ENCODE measurements around the gene LIX1L. TPM values are rescaled to one million over a fixed set of nuclear protein-coding genes. Genes with fewer than 3 reads are reported as not detected.

Gene LIX1L
- total RNA-seq, result 11.4 TPM

DNA sequence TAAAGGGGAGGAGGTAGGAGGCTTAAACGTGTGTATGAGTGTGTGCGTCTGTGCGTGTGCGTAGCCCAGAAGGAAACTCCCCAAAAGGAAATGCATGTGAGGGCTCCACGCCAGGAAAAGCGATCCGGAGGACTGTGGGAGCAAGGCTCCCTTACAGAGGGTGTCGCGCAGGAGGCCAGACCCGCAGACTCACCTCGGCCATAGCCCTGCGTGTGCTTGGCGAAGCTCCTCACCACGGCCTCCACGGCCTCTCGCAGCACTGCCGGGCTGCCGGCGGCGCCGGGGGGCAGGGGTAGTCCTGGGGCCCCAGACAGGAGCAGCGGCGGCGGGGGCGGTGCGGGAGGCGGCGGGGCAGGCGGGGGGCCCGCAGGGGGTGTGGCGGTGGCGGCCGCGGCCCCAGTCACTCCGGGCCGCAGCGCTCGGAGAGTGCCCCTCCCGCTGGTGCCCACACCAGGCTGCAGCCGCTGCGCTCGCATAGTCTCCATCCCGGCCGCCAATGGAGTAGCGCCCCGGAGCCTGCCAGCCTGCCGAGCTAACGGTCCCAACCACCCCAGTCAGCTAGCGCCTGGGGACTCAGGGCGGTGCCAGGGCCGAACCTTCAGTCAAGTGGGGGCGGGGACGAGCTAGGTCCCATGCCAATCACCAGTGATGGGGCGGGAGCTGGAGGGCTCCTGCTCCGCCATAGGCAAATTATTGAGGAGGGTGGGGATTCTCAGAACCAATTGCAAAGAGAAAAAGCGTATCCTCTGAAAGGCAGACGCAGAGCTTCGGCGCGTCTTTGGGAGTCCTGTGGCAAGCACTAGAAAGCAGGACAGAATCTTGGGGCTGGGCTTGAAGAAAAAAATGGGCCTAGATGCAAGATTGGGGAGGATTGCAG lies at the start of gene LIX1L:
Gene LIX1L, minus strand, starts transcription at position 575 of the 877 bp plus-strand sequence. Its CDS starts 90 bp downstream, at position 485.
- DNase-seq (ENCODE audit: low spot score) (peak; percentile 98), ATAC-seq (peak; percentile 84)

DNA sequence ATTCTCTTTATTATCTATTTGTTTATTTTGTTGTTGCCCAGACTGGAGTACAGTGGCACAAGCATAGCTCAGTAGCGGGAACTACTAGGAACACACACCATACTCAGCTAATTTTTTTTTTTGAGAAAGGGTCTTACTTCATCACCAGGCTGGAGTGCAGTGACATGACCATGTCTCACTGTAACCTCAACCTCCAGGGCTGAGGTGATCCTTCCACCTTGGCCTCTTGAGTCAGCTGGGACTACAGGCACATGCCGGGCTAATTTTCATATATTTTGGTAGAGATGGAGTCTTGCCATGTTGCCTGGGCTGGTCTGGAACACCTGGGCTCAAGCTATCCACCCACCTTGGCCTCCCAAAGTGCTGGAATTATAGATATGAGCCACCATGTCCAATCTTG lies 43.9 kb upstream of the LIX1L start:
- no peak for ATAC-seq

DNA sequence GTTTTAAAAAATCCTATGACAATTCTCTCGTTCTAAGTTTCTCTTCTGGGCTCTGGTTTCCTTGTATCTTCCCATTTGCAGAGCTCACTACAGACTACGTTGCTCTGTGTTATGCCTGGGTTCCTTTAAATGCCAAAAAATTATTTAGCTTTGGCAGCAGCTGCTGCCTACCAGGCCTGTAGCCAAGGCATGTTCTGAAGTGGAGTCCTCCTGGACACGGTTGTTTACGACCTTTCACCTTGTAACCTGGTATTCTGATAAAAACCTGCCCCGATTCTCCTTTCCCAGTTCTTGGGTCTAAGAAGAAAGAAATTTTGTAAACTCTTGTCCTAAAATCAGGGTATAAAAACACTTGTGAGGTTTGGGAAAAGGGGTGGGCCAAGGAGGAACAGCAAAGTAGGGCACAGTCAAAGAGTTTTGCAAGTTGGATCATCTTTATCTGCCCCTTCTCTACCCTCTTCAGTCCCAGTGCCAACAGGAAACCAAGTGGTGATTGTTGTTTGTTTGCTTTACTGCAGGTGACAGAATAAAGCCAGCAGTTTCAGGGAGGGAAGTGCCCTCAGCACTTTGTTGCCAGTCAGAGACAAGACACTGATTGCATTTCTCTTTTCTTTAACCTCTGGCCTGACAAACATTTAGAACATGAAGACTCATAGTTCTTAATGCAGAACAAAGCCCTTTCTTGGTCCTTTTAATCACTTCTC lies 41.7 kb upstream of the LIX1L start:
- DNase-seq (ENCODE audit: low spot score) (peak; percentile 84), ATAC-seq (peak; percentile 66)

More for the DNA sequence above, 43.9 kb upstream of the LIX1L start:
- DNase-seq (ENCODE audit: low spot score), result peak; percentile 28

DNA sequence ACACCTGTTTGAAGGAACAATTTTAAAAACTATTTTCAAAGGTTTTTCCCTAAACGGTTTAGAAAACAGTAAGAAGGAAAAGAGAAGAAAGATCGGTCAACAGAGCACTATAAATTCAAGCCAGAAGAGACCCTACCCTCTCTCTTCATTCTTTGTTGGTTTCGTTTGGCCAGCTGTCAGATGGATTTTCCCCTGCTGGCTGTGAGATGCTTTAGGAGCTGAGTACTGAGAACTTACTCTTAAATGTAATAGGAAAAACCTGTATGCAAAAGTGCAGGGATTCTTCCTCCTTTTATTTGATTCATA lies 39.9 kb upstream of the LIX1L start:
- ATAC-seq (no peak), DNase-seq (ENCODE audit: low spot score) (no peak)

DNA sequence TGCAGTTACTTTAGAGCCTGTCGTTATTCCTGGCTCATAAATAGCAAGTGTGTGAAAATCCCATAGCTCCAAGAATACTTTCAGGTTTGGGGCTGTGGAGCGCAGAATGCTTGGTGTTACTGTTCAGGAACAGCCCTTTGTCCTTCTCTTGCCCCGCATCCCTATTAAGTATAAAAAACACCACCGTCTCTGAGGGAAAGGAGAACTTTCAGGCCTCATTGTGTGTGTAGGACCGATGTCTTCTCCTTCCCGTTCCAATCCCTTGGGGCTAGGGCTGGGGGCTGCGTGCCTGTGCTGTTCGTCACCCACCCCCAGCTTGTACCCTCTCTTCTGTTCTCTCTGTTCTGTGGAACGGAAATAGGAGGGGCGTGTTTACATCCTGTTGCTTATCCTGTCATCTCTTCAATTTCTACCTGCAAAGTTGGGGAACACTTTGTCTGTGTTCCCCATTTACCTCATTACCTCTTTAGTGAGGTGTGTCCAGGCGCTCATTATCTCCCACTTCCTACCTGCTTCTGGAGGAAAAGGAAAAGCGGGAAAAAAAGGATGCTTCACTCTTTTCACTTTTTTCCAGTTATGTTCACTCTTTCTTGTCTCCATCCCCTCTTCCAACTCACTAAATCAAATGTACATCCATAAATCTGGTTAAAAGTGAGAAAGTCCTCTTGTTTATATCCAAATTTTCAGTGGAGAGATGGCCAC lies 39.4 kb upstream of the LIX1L start:
- DNase-seq (ENCODE audit: low spot score) (no peak), ATAC-seq (peak; percentile 13)

DNA sequence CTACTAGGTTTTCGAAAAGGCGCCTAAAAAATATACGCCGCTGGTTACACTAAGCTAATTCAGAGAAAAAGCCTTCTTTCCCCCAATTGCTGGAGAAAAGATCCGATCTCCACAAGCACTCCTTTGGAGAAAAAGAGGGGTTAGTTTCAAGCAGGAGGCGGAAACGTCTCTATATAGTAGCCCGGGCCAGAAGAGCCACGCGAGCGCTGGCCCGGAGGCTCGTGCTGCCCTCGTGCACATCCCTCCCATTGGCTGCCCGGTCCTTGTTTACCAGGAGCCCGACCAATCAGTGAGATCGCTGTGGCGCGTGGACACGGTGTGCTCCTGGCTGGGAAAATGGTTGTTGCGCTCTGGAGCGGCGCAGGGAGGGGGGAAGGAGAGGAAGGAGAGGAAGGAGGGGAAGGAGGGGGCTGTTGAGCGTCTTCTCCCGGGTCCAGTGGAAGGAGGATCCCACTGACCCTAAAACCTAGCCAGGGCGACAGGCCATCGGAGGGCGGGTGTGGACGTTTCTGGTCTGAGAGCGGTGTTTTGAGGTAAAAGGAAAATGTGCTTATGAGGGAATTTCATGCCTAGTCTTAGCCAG lies 38.7 kb upstream of the LIX1L start, which contains the start of gene TXNIP:
Gene TXNIP, minus strand, starts transcription at position 147 of the 583 bp plus-strand sequence. CDS start 313 bp downstream, outside the sequence.
- DNase-seq (ENCODE audit: low spot score) (peak; percentile 99), ATAC-seq (peak; percentile 81)

DNA sequence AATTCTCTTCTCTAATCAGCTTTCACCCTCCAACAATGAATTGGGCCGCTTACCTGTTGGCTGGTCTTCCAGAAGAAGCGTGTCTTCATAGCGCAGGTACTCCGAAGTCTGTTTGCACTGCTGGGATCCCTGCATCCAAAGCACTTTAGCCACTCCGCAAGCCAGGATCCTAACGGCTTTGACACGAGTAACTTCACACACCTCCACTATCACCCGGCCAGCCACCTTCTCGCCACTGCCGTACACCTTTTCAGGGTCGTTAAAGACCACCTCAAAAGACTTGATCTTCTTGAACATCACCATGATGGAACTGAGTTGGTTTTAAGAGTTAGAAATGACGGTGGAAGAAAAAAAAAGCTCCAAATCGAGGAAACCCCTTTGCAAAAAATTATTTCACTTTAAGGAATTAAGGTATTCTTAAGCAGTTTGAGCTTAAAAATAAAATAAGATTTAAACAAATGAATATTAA lies 38.2 kb upstream of the LIX1L start:
- ATAC-seq, result no peak
- no peak for DNase-seq (ENCODE audit: low spot score)

DNA sequence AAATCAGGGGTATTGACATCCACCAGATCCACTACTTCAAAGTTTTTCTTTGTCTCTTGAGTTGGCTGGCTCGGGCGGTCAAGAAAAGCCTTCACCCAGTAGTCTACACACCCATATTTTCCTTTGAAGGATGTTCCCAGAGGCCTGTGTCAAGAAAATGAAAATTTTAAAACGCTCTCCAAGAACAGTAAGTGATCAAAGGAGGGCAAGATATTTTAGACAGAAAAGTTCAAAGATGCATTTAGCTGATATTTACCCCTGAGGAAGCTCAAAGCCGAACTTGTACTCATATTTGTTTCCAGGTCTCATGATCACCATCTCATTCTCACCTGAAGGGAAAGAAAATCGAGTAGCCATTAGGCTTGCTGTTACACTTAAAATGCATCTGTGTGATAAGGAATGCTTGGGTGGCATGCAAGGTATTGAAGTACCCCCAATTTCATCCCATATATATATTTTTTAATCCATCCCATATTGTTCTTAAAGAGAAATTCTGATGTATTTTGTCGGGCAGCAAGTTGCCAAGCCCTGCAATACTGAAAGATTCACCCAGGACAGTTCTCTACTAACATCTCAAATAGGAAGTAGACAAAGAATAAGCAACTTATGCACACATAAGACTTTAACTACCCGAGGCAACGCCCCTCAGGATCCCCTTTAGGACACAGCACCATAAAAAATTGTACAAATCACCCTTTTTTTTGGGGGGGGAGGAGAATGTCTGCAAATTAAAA lies 37.5 kb upstream of the LIX1L start:
- ATAC-seq (no peak), DNase-seq (ENCODE audit: low spot score) (no peak)

DNA sequence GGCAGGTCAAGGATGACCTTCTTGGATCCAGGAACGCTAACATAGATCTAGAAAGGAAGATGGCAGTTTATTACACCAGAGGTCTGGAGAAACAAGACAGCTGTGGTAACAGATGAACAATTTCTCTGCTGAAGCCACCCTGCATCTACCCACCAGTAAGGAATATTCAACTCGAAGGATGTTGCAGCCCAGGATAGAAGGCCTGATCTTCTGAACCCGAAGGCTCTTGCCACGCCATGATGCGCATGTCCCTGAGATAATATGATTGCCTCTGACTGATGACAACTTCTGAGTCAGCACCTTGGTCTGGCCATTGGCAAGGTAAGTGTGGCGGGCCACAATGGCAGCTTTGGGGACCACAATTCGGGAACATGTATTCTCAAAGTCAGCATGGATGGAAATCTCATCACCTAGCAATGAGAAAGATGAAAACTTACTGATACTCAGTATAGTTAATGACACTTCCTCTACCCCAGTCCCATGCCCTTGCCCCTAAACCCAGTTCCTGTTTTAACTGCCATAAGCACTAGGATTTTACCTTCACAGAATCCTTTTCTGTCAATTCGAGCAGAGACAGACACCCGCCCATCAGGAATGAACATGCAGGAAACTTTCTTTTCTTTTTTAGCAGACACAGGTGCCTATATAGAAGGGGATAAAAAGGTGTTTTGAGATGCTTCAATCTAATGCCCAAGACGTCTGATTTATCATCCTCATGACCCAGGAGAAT lies 36.7 kb upstream of the LIX1L start:
- no peak for ATAC-seq
- no peak for DNase-seq (ENCODE audit: low spot score)

DNA sequence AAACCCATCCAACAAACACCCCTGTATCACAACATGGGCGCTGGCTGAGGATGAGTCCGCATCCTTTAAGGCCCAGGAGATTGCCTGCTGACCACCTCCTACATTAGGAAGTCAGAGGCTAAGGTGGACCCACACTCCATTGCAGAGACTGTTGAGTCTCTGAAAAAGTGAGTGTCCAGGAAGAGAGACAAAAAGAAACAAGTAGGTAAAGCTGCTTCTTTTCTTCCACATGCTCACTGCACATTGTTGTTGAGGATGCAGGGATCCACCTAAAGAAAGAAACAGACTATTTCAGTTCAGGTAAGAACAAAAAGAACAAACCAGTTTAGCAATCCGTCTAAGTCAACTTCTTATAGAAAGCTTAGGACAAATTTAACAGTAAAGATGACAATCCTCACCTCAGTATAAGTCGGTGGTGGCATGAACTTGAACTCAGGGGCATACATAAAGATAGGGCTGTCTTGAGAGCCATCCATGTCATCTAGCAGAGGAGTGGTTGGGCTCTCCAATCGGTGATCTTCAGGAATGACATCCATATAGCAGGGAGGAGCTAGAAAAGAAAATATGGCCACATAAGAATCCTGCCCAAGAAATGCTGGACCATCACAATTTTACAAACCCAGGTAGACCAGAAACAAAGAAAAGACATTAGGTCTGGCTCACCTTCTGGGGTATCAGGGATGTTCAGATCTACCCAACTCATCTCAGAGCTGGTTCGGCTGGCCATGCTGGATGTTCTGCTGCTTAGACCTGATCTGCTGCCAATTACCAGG lies 36.0 kb upstream of the LIX1L start:
- DNase-seq (ENCODE audit: low spot score), result no peak
- no peak for ATAC-seq

DNA sequence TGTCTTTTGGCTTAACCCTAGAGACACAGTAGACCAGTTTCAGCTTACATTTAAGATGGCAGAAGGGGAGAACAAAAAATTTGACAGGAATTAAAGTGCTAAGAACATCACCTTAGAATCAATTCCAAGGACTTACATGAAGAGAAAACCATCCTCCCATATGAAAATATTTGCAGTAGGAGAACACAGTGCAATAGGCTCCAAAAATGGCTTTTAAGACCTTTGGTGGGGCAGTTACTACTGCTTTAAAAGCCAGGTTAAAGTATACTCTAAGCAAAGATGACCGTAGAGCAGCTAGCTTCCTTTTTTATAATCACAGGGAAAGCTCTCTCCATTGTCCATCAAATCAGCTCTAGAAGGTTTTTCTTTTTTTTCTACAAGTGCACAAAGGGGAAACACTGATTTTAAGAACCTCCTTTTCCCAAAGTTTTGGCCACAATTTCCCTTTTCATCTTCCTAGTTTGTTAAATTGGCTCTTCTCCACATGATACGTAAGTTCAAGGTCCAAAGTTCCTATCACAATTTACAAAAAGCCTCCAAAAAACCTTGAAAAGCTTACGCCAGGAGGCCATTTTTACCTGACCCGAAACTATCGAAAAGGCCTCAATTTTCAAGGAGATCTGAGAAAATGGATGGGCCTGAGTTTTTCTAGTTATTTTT lies 35.3 kb upstream of the LIX1L start:
- ATAC-seq (no peak), DNase-seq (ENCODE audit: low spot score) (no peak)

DNA sequence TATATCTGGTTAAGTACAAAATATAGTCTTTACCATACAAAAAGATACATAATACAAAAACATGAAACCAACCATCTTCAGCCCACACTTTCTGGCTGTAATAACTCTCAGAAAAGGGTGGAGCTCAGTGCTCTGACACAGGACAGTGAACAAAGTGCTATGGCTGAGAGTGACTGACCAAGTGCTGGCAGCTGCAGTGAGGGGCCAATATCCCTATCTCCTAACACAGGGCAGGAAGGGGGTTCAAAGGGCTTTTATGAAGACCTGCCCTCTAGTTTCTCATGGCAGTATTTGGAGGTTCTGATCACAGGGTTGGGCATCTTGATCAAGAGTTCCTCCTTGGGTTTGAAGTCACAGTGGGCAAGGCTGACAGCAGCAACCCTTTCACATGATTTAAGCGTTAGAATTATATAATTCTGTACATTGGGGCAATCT lies 34.7 kb upstream of the LIX1L start:
- no peak for ATAC-seq
- peak; percentile 31 for DNase-seq (ENCODE audit: low spot score)

DNA sequence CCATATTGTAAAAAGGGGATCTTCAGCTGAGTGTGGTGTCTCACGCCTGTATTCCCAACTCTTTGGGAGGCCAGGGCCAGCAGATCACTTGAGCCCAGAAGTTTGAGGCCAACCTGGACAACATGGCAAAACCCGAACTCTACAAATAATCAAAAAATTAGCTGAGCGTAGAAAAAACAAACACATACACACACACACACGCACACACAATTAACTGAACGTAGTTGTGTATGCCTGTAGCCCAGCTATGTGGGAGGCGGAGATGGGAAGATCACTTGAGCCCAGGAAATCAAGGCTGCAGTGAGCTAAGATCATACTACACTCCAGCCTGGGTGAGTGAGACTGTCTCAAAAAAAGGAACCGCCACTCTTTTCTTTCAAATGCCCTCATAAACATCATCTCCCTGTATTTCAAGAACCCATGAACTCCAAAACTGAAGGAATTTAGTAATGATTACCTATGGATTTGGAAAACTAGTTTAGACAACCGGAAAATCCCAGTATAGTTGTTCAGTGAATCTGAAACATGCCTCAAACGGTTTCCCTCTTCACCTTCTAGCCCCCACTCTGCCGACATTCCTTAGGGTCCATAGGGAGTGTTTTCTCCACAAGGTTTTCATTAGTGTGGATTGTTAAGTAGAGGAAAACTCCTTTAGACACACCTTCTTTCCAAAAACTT lies 34.1 kb upstream of the LIX1L start:
- DNase-seq (ENCODE audit: low spot score), result no peak
- no peak for ATAC-seq

DNA sequence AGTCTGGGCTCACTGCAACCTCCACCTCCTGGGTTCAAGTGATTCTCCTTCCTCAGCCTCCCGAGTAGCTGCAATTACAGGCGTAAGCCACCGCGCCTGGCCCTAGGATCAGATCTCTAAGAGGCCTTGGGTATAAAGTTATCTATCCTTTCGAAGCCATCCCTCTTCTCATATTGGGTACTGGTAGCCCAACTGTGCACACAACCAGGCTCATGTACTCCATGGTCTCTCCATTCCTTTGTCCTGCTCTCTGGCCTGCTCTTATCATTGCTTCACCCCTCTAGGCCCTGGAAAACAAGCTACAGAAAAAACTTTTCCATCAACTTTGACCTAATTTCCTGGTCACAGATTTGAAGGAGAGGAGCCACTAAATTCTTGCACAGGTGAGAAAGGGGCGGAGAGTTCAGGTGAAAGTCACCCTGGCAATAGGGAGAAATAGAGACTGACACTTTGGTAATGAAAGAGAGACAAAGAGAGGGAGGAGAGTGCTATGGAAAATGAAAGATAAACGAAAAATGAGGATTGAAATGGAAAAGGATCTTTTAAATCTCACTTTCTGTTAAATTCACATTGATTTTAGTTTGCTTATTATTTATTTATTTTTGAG lies 32.5 kb upstream of the LIX1L start:
- peak; percentile 32 for ATAC-seq
- DNase-seq (ENCODE audit: low spot score), result no peak

DNA sequence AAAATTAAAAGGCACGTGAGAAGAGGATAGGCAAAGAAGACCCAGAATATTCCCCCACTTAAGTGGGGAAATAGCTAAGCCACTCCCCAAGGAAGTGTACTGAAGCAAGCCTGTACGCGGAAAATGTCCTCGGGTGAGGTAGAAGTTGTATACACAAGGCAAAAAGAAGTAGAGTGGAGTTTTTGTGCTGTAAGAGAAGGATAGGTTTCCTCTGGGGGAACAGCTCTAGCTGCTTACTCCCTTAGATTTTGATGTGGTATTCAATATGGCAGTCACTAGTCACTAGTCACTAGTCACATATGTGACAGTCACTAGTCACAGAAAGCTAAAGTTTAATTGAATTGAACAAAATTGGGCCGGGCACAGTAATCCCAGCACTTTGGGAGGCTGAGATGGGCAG lies 31.0 kb upstream of the LIX1L start:
- DNase-seq (ENCODE audit: low spot score), result no peak
- no peak for ATAC-seq

DNA sequence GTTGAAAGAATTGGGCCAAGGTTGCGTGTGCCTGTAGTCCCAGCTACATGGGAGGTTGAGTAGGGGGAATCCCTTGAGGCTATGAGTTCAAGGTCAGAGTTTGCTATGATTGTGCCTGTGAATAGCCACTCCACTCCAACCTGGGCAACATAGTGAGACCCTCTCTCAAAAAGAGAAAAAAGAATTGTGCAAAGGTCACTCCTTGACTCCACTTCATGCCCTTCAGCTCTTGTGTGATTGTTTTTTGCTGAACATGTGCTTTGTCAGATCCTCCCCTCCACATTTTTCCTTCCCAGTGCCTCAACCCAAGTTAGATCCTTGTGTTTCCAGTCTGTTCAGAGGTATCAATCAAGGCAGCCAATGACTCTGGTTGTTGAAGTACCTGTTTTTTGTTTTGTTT lies 30.1 kb upstream of the LIX1L start:
- DNase-seq (ENCODE audit: low spot score) (no peak), ATAC-seq (no peak)

DNA sequence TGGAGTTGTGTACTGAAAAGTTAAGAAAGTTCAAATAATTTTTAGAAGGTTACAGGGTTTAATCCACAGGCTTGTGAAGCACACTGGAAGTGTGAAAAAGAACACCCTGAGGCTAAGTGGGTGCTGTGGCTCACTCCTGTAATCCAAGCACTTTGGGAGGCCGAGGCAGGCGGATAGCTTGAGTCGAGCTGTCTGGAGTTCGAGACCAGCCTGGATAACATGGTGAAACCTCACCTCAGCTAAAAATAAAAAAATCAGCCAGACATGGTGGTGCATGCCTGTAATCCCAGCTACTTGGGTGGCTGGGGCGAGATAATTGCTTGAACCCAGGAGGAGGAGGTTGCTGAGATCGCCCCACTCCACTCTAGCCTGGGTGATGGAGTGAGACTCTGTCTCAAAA lies 28.7 kb upstream of the LIX1L start:
- DNase-seq (ENCODE audit: low spot score) (no peak), ATAC-seq (no peak)

Data from left lobe of liver (tissue), 2 donors.